ENCODE results near the gene THOC5. TPM values are rescaled to one million over a fixed set of nuclear protein-coding genes. Genes with fewer than 3 reads are reported as not detected.
"Not testable (repeated sequence)": the region's sequence is repeated elsewhere in the genome, so short reads cannot be mapped to it uniquely, and the experiment has no call there.

THOC5 gene
- total and polyA plus RNA-seq, 2 experiments from 2014 or later: 31.4 to 41.3 TPM

DNA sequence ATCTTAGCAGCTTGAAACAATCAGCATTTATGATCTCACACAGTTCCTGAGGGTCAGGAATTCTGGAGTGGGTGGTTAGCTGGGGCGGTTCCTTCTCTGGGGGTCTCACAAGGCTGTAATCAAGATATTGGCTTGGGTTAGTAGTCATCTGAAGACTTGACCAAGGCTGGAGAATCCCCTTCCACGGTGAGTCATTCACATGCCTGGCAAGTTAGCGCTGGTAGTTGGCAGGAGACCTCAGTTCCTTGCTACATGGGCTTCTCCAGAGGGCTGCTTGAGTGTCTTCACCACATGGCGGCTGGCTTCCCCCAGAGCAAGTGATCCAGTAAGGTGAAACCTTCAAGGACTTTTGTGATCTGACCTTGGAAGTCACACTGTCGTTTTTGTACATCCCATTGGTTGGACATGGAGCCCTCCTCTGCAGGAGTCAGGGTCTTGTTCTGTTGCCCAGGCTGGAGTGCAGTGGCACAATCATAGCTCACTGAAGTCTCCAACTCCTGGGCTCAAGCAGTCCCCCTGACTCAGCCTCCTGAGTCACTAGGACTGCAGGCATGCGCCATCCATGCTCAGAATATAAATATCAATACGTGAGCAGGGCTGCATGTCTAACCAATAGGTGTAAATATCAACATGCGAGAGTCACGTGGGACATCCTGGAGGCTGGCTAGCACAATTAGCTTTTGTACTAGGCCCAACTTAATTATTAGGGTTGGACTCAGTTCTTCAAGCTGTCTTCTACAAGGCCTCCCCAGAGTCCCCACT, 34.6 kb upstream of the THOC5 start:
- DNase-seq (ENCODE audit: low read depth in 1 of 2, low spot score in 1 of 2): peak in 1 of 2 donors; percentile 78
- TF ChIP-seq, protein P1, sequence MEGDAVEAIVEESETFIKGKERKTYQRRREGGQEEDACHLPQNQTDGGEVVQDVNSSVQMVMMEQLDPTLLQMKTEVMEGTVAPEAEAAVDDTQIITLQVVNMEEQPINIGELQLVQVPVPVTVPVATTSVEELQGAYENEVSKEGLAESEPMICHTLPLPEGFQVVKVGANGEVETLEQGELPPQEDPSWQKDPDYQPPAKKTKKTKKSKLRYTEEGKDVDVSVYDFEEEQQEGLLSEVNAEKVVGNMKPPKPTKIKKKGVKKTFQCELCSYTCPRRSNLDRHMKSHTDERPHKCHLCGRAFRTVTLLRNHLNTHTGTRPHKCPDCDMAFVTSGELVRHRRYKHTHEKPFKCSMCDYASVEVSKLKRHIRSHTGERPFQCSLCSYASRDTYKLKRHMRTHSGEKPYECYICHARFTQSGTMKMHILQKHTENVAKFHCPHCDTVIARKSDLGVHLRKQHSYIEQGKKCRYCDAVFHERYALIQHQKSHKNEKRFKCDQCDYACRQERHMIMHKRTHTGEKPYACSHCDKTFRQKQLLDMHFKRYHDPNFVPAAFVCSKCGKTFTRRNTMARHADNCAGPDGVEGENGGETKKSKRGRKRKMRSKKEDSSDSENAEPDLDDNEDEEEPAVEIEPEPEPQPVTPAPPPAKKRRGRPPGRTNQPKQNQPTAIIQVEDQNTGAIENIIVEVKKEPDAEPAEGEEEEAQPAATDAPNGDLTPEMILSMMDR (IDR thresholded peaks at IDR 0.05; ENCODE audit: low read depth, low read length): no peak
- no peaks in the 10 kb centered on the region for H3K4me1 ChIP-seq (ENCODE audit: low read depth)
- no peak overlapping the region for H3K27ac ChIP-seq
- no peaks in the 10 kb centered on the region for H3K9me3 ChIP-seq (ENCODE audit: low read depth)
- no peak overlapping the region for H3K4me3 ChIP-seq
- H3K36me3 ChIP-seq: no peaks in the 10 kb centered on the region
- H3K27me3 ChIP-seq: no peaks in the 10 kb centered on the region

DNA sequence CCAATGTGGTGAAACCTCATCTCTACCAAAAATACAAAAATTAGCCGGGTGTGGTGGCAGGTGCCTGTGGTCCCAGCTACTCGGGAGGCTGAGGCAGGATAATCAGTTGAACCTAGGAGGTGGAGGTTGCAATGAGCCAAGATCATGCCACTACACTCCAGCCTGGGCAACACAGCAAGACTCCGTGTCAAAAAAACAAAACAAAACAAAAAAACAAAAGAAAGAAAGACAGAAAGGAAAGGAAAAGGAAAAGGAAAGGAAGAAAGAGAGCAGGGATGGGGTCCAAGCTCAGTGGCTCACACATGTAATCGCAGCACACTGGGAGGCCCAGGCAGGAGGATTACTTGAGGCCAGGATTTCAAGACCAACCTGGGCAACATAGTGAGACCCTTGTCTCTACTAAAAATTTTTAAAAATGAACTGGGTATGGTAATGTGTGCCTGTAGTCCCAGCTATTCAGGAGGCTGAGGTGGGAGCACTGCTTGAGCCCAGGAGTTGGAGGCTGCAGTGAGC, 32.7 kb upstream of the THOC5 start:
- not testable (repeated sequence) for H3K4me3 ChIP-seq; H3K9me3 ChIP-seq (ENCODE audit: low read depth); H3K27me3 ChIP-seq; DNase-seq (ENCODE audit: low read depth in 1 of 2, low spot score in 1 of 2); H3K27ac ChIP-seq; H3K36me3 ChIP-seq; H3K4me1 ChIP-seq (ENCODE audit: low read depth)

DNA sequence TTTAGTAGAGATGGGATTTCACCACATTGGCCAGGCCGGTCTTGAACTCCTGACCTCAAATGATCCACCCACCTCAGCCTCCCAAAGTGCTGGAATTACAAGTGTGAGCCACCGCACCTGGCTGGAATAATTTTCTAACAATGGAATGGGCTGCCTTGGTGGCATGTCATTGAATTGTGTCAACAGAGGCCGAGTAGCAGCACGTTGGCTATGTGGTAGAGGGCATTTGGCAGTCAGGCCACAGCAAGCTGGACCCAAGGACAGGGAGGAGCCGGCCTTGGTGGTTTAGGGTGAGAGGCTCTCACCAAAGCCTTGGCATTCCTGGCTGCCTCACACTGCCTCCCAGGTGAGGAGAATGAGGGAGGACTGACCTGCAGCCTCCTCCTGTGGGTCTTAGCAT, 31.4 kb upstream of the THOC5 start:
- no peaks in the 10 kb centered on the region for H3K36me3 ChIP-seq
- DNase-seq (ENCODE audit: low read depth in 1 of 2, low spot score in 1 of 2): no peak
- no peaks in the 10 kb centered on the region for H3K27me3 ChIP-seq
- no peaks in the 10 kb centered on the region for H3K9me3 ChIP-seq (ENCODE audit: low read depth)
- no peak overlapping the region for H3K27ac ChIP-seq
- TF ChIP-seq, protein P1 (IDR thresholded peaks at IDR 0.05; ENCODE audit: low read depth, low read length): no peak
- no peaks in the 10 kb centered on the region for H3K4me1 ChIP-seq (ENCODE audit: low read depth)
- no peak overlapping the region for H3K4me3 ChIP-seq

DNA sequence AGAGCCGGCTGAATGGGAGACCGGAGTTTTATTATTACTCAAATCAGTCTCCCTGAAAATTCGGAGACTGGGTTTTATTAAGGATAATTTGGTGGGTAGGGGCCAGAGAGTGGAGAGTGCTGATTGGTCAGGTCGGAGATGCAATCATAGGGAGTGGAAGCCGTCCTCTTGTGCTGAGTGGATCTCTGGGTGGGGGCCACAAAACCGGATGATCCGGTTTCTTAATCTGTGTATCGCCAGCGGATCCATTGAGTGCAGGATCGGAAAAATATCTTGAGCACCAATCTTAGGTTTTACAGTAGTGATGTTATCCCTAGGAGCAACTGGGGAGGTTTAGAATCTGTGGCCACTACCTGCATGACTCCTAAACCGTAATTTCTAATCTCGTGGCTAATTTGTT, 28.2 kb upstream of the THOC5 start:
- no peaks in the 10 kb centered on the region for H3K9me3 ChIP-seq (ENCODE audit: low read depth)
- no peaks in the 10 kb centered on the region for H3K4me1 ChIP-seq (ENCODE audit: low read depth)
- H3K4me3 ChIP-seq: no peak overlapping the region
- TF ChIP-seq, protein P1 (IDR thresholded peaks at IDR 0.05; ENCODE audit: low read depth, low read length): no peak
- DNase-seq (ENCODE audit: low read depth in 1 of 2, low spot score in 1 of 2): no peak
- no peaks in the 10 kb centered on the region for H3K36me3 ChIP-seq
- no peak overlapping the region for H3K27ac ChIP-seq
- H3K27me3 ChIP-seq: no peaks in the 10 kb centered on the region

DNA sequence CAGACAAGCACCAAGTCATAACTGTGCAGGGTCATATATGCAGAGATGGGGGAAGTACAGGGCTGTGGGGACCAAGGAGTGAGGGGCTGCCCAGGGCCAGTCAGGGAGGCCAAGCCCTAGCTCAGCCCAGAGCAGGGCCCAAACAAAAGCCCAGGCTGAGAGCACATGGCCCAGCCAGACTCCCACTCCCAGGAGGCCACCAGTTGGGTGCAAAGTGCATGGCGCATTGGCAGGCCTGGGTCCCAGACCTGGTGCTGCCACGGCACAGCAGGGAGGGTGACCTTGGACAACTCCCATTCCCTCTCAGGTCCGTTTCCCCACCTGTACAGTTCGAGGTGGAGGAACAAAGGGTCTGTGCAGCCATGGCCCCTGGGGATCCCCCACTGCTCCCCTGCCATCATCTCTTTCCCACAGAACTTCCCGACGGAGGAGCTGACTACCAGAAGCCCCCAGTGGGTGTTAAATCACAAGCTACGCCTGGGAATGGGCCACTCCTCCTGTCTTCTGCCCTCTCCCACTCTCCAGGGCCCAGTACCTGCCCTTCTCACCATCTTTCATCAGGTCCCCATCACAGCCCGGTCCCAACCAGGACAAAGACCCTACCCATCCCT, 26.7 kb upstream of the THOC5 start:
- peak overlapping the region; percentile 63 for H3K27ac ChIP-seq
- no peaks in the 10 kb centered on the region for H3K27me3 ChIP-seq

More for the DNA sequence above, 26.7 kb upstream of the THOC5 start:
- no peaks in the 10 kb centered on the region for H3K4me1 ChIP-seq (ENCODE audit: low read depth)
- no peaks in the 10 kb centered on the region for H3K9me3 ChIP-seq (ENCODE audit: low read depth)
- TF ChIP-seq, protein P1 (IDR thresholded peaks at IDR 0.05; ENCODE audit: low read depth, low read length): no peak
- no peaks in the 10 kb centered on the region for H3K36me3 ChIP-seq
- no peak for DNase-seq (ENCODE audit: low read depth in 1 of 2, low spot score in 1 of 2)
- H3K4me3 ChIP-seq: peak overlapping the region; percentile 59

All from cardiac muscle cell (in vitro differentiated cells and primary cell).